GM19351 (cell line): ENCODE measurements around the gene LRRTM2.

Source experiments
- ATAC-seq: cut with Tn5 transposase; IDR thresholded peaks from one replicate; pipeline ENCODE4 v1.9.1; 2021; ENCODE audit warnings: mild to moderate bottlenecking, moderate library complexity; ENCODE audit not compliant: unreplicated experiment

LRRTM2 gene

DNA sequence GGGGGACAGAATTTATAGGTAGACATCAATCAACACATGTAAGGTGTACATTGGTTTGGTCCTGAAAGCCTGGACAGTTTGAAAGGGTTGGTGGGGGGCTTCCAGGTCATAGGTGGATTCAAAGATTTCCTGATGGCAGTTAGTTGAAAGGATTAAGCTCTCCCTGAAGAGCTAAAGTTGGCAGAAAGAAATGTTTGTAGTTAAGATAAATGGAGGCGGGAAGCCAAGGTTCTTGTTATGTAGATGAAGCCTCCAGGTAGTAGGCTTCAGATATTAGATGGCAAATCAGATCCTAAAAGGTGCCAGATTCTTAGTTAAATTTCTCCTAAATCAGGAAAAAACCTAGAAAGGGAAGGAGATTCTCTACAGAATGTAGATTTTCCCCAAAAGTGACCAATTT is 9.0 kb upstream of the LRRTM2 start:
- no peak for ATAC-seq

DNA sequence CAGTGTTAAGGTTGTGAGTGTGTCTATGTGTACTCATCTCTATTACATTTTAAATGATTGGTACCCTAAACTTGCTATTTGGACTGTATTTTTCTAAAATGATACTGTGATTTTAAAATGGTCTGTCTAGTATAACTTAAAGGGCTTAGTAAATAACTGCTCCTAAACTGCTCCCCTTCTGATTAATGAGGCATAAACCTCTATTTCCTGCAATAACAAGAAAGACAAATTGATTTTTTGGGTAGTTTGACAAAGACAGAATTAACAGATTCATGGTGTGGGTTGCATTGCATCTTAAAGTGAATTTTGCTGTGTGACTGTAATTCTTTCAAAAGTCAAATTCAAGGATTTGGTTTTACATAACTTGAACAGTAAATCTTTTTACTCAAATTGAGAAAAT is 8.1 kb upstream of the LRRTM2 start:
- ATAC-seq: no peak

DNA sequence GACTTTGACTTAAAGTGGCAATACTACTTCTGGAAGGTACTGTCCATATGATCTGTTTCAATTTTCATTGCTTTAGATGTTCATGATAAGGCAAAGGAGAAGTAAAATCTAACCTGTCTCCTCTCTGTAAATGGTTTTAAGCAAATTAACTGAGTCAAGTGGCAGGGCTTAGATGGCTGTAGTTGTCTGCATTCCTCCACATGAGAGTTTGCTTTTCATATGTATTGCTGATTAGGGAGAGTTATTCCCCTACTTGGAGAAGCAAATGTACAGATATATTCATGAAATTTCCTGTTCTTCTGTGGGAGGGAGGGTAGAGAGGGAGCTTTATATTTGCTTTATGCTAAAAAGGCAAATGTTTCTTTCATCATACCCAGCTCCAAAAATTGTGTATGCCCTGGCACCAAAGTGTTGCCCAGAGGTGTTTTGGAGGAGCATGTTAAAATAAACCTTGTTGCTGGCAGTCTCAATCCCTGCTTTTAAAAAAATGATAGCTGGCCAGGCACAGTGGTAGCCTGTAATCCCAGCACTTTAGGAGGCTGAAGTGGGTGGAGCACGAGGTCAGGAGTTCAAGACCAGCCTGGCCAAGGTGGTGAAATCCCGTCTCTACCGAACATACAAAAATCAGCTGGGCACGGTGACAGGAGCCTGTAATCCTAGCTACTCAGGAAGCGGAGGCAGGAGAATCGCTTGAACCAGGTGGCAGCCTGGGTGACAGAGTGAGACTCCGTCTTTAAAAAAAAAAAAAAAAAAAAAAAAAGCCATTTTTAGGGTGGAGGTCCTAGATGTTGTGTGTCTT is 3.5 kb upstream of the LRRTM2 start:
- ATAC-seq: no peak

DNA sequence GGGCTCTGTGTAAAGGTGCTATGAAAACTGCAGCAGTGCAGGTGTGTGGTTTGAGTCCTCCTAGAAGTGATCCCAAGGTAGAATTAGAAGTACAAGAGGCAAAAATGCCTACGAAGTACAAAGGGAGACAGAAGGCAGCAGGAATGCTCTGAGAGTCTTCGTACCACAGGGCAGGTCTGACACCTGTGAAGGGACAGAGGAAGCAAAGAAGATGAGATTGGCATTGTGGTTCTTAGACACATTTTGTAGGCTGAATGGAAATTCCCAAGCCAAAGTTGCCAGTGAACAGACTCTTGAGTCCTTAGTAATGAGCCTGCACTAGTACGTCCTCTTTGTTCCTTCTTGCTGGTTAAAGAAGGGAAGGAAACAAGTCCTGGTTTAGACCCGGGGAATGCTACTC is 1.7 kb upstream of the LRRTM2 start:
- no peak for ATAC-seq

DNA sequence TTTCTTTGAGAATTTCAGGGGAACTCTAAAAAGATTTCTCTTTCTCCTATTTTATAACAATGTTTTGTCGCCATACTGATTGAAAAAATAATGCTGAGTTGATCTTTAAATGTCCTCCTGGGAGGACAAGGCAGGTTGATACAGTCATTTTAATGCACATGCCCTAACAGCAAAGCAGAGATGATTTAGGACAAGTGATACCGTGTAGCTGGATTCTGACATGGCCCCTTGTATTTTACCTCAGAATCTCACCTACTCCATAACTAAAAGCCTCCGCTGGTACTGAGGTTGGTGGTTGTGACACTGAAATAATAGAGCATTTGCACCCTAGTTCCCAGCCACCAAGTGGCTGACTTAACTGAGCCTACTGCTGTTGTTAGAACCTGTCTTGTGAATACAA is 811 bp upstream of the LRRTM2 start:
- ATAC-seq: no peak

DNA sequence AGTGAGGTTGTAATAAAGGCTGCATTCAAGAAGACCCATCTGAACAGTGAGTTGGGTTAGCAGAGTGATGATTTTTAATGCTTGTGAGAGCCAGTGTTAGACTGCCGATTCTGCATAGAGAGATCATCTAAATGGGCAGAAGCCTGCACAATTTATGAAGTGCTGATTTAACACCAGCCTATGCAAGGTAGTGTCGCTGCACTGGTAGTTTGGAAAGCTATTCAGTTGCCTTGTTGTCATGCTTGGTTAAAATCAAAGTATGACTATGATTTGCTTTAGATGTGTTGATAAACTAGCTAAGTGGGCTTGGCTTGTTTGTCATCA is 379 bp upstream of the LRRTM2 start:
- no peak for ATAC-seq

DNA sequence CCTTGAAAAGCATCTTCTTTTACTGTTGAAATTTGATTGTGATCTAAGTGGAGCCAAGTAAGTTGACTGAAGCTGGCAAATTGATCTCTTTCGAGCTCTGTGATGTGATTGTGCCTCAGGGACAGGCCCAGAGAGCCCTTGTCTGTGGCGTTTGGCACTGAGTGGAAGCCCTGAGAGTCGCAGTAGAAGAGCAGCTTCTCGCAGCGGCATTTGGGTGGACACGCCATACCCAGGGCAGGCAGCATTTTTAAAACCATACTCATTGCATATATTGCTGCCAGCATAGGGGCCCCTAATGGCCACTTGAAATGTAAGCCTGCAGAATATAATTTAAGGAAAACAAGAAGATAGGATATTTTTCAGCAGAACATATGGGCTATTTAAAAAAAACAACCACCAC is 894 bp downstream of the LRRTM2 start:
- ATAC-seq: no peak

DNA sequence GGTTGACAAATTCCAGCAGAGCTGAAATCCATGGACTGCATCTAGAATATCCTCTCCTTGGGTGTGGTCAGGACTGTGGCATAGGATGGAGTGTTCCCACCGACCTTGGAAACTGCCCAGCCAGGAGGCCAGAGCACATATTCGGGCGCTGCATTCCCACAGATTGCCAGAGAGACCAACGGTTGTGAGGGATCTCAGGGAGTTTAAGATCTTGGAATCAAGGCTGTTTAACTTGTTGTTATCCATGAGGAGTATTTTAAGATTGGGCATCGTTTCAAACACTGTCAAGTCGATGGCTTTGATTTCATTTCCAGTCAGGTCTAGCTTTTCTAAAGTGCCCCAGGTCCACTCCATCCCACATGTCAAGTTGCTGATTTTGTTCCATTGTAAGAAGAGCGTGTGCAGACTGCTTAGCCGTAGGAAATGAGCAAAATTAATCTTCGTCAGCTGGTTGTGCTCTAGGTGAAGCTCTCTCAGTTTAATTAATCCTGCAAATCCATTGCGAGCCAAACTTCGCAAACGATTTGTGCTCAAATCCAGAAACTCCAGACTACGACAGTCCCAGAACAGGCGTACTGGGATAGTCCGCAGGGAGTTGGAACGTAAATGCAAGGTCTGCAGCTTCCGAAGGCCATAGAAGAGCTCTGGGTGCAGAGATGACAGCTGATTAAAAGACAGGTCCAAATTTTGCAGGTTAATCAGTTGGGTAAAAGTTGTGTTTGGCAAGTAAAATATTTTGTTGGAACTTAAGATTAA is 1.5 kb downstream of the LRRTM2 start:
- ATAC-seq: no peak

DNA sequence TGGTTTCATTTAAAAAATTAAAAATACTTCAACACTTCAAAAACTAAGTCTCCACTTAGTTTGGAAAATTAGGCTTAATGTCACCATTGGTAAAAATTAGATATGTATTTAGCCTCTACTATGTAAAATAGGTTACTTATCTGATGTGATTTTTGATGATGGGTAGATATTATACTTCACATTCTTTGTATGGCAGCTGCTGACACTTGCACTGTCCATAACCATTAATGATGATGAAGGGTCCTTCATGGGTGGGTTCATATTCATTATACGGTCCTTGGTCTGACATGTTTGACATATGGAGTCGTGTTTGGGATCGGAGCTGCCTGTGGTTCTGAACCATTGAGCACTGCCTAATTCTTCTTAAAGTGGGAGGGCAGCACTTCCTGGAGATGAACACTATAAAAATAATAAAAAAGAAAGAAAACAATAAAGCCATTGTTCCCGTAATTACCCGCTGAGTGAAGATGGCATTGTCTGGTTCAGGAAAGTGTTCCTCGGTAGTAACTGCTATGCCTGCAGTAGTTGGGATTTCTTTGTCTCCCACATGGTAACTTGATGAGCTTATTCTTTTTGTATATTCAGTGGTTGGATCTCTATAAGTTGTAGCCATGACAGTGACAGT is 2.2 kb downstream of the LRRTM2 start:
- no peak for ATAC-seq

DNA sequence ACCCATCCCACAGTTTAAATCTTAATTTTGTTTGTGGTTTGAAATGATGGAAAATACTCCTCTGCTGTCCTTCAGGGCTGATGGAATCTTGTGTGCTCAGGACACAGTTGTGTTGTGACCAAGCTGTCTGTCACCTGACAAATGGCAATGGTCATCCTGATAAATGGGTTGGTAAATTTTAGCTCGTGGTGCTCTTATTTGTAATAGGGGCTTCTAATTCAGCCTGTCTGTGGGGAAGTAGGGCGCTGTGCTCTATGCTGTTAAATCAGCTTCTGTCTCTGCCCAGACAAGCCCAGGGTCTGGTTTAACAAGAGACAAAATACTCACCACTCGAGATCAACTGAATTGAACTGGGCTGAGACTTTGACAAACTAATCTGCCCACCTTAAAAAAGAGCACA is 4.5 kb downstream of the LRRTM2 start:
- ATAC-seq: no peak

DNA sequence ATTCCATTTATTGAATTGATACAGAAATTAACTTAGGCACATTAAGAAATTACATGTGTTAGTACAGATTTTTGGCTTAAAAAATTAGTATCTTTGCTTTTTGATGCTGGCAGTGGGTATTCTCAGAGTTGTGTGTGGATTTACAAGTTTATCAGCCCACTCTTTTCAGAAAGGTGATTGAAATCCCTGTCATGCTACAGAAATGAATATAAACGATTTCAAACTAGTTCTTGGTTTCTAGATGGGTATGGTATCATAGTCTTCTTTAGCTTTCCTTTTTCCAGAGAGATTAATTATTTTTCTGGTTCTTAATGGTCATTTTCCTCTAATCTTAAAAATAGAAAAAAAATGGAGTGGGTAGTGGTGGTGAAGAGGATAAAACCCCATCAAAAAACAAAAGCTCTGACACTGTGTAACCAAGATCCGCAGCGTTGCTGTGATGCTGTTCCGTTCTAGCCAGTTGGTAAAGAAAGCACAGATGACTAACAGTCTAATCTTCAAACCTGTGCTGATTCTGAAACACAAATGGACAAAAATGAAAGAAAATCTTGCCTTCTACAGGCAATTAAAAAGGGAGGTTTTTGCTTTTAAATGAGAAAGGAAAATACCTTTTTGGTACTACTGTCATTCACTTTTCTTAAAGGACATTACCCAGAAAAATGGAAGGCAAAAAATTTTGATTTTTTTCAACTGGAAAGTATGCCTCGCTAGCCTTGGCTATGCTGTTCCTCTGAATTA is 5.2 kb downstream of the LRRTM2 start:
- ATAC-seq: no peak

DNA sequence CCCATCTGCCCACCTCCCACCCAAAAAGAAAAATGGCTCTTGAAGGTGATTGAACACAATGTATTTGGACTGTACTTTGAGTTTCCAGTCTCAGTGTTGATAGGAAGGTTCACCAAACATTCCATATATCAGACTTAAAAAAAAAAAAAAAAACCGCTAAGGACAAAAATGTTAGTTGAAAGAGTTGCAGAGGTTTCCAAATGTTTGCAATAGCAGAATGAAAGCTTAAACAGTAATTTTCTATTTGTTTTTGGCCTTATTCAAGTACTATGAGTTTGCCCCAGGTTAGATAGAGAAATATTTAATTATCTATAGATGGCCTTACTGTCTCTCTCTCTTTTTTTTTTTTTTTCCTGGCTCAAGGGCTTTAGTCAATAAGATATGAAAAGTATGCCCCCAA is 6.1 kb downstream of the LRRTM2 start:
- no peak for ATAC-seq

DNA sequence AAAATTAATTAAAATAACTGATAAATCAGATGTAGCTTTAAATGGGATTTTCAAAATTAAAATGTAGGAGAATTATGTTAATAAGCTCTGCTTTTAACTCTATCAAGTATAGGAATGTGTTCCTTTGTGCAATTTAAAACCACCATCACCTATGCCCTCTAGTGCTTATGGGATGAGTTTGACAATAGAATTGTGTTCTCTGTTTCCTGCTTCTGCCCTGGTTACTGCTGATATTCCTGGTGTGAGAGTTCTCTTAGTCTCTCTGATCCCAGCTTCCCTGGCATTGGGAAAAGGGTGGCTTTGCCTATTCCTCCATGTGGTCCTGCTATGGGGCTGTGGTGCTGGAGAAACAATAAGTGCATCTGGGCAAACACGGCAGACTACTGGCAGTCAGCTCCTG is 8.1 kb downstream of the LRRTM2 start:
- no peak for ATAC-seq

DNA sequence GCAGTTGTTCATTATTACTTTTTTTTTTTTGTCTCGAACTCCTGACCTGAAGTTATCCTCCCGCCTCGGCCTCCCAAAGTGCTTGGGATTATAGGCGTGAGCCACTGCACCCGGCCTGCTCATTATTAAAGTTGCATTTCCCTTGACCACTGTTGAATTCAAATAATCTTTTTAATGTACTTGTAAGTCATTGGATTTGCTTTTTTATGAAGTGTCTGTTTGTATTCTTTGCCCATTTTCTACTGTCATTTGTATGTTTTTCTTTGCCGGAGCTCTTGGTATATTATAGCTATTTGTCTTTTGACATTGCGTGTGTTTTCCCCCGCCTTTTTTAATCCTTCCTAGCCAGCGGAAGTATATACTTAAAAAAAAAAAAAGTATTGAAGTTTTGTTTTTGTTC is 22.0 kb downstream of the LRRTM2 start:
- ATAC-seq: no peak

DNA sequence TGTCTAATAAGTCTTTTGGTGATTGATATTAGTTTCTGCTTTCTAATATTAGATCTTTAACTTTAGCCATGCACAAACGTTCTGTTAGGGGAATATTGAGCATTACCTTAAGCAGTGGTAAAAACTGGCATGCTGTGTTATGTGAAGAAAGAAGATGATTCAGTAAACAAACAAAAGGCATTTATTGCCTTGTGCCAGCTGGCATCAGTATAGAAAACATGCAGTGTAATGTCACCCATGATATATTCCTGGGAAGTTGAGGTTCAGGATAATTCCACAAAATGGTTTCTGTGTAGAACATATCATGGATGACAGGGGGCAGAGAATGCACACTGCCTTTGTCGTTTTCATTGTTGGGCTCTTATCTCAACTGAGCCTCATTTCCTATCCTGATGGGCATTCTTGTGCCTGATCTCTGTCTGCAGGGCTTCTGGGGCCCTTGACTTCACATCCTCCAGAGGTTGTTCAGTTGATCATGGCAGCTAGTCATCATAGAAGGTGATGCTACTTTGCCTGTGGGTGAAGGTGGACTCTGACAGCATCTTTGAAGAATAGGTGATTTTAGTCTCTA is 24.2 kb downstream of the LRRTM2 start:
- ATAC-seq: no peak

DNA sequence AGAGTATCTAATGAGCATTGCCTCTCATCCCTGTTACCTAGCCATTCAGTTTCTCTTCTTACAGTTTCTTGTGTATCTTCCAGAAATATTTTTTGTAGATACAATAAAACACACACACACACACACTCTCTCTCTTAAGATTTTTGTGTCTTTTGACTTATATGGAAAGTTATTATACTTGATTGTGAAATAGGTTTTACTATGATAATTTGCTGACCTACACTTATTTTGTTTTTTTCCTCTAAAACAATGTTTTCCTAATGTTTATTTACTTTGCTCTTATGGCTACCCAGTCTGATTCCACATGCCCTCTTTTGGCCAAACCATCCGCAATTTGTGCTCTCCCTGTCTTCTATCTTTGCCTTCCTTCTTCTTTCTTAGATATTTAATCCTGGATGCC is 25.3 kb downstream of the LRRTM2 start:
- ATAC-seq: no peak

DNA sequence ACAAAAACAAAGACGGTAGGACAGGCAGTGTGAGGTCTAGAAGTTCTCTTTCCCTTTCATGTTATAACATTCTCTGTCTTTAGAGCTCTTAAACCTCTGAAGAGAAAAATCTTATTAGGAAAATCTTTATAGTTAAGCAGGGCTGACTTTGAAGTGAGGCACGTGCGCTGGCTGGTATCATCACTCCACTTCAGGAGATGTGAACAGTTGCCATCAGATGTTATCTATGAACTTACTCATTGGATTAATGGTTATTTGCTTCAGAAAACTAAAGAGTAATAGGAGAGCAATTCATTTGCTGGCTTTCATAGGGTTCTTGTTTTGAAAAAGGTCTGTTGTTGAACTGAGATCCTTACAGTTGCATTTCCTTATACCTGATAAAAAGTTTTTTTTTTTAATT is 25.7 kb downstream of the LRRTM2 start:
- no peak for ATAC-seq

DNA sequence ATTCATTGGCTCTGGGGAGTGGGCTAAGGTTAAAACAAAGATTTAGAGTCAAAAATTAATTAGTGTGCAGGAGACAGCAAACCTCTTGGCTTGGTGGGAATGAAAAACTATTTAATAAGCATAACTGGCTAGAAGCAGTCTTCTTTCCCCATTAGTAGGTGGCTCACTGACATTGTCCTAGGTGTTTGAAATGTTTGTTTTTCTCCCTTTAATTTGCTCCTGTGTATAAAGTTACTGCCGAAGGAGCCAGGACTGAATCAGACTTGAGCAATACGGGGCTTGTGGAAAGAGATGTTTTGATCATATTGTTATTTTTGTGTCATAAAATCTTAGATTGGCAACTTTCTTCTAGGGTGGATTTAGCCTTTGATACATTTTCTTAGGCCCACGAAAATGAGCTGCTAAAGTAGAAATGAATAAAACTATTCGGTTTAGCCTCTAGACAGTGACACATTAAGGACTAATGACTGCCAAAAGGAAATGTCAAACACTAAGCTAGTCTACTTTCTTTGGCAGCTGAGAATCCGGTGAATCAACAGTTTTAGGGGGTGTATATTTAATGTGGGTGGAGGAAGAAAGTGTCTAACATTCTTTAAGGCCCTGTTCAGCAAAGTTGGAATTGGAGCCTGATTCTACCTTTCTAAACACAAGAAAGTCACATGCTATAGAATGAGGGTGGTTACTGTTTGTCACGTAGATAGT is 30.2 kb downstream of the LRRTM2 start:
- no peak for ATAC-seq

DNA sequence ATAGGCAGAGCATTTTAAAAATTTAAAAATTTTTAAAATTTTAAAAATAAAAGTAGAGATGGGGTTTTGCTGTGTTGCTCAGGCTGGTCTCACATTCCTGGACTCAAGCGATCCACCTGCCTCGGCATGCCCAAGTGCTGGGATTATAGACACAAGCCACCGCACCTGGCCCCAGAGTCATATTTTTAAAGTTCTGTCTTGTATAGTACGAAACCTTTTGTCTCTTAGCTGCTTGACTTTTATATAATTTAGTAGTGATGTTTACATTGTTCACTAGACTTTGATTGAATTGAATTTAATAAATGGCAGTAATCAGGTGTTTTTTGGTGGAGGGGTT is 31.0 kb downstream of the LRRTM2 start:
- no peak for ATAC-seq

DNA sequence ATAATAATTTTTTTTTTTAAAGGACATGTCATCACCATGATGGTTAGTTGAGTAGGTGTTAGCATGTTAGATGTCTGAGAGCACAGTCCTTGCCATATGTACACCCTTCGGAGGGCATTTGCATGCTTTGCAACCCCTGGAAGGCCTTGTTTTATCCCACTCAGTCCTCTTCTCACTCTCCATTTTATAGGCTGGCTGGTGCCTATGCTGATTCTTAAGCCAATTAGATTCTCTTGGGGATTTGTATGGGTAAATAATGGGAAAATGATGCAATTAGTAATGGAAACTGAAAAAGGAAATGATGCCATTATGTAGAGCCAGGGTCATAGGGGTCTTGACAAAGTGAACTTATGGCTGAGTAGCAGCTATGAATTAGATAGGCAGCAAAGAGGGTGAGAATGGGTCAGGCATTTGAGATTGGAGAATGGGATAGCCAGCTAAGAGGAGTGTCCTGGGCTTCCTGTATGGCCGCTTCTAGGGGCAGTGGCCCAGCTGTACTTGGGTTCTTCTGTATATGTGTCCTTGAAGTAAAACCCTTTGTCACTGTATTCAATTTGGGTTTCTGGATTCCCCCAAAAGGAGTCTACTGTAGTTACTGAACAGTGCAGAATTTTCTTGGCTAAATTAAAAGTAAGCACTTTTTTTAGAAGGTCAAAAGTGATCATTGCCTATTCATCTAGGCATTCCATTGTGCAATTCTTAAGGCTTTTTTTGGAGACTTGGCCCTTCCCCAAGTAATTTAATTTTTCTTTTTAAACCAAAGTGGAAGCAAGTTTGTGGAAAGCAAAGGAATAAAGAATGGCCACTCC is 31.6 kb downstream of the LRRTM2 start:
- no peak for ATAC-seq
